ENCODE measurements around the gene MTHFD2L.
"Not testable (repeated sequence)": the region's sequence is repeated elsewhere in the genome, so short reads cannot be mapped to it uniquely, and the experiment has no call there.

The MTHFD2L gene

DNA sequence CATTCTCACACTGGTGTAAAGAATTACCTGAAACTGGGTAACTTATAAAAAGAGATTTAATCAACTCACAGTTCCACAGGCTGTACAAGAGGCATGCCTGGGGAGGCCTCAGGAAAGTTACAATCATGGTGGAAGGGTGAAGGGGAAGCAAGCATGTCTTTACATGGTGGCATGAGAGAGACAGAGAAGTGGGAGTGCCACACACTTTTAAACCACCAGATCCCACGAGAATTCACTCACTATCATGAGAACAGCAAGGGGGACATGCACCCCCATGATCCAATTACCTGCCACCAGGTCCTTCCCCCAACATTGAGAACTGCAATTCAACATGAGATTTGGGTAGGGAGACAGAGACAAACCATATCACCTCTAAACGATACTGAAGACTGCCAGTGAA, 173.3 kb downstream of the MTHFD2L start:
- no peak for DNase-seq (ENCODE audit: low read depth in 3 of 3, low spot score in 1 of 3)

- DNase-seq (ENCODE audit: low read depth in 3 of 3, low spot score in 1 of 3) = no peak
Measured at GRCh38 chr4:74331944-74332343, 174.0 kb downstream of the MTHFD2L start.

- DNase-seq (ENCODE audit: low read depth in 3 of 3, low spot score in 1 of 3) = no peak
Measured at GRCh38 chr4:74334636-74335035, 176.7 kb downstream of the MTHFD2L start.

DNA sequence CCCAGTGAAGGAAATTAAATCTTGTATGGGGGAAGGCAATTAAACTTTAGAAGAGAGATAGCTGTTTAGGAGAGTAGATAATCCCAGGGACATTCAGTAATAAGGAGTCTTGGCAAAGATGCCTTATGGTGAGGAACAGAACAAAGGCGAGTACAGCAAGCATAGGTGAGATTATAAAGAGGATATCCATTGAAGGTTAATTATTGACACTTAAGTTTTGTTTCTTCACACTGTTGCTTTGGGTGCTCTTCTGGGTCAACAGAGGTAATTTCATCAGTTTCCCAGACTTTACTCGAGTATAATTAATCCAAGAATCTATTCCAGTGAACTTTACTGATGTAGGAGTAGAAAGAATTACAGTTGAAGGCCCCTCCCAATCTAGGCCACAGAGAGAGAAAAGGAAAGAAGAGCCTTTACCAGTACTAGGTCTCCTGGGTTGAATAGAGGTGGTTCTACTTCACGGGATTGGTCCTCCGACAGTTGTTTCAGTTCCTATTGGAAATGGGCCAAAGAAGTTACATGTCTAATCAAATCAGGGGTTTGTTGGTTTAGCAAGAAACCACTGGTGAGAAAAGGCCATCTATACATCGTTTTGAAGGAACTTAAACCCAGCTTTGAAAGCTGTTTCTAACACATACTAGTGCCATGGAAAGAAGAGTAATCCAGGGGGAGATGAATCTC, 177.6 kb downstream of the MTHFD2L start:
- DNase-seq (ENCODE audit: low read depth in 3 of 3, low spot score in 1 of 3) = no peak

DNA sequence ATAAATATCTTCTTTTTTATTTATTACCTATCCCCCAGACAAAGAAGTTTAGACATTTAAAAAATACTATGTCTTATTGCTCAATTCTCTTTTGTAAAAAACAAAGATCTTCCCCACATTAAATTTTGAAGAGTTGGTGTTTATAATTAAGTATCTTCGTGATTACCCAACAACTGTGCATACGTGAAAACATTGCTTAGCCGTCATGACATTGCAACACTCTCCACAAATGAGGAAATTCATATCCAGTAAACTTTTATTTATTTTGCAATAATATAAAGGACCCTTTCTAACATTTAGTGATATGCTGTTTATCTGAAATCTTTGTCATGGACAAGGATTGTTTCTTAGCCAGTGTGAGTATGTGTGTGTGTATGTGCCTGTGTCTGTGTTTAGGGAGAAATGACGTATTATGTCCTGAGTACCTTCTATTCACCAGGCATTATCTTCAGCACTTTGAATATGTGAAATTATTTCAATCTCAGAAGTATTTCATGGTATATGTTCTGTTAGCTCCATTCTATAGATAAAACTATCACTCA, 180.9 kb downstream of the MTHFD2L start:
- DNase-seq (ENCODE audit: low read depth in 3 of 3, low spot score in 1 of 3) = no peak

- DNase-seq (ENCODE audit: low read depth in 3 of 3, low spot score in 1 of 3) = no peak
Measured at GRCh38 chr4:74339501-74339900, 181.6 kb downstream of the MTHFD2L start.

DNA sequence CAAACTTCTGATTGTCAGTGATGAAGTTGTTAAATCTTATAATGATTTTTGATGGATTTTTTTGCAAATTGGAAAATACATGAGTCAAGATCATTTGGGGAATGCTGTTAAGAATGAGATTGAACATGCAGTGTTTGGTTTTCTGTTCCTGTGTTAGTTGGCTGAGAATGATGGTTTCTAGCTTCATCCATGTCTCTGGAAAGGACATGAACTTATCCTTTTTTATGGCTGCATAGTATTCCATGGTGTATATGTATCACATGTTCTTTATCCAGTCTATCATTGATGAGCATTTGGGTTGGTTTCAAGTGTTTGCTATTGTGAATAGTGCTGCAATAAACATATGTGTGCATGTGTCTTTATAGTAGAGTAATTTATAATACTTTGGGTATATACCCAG, 182.5 kb downstream of the MTHFD2L start:
- DNase-seq (ENCODE audit: low read depth in 3 of 3, low spot score in 1 of 3) = not testable (repeated sequence)

GRCh38 chr4:74344031-74344430, 186.1 kb downstream of the MTHFD2L start:
- DNase-seq (ENCODE audit: low read depth in 3 of 3, low spot score in 1 of 3) = no peak

Measured in stimulated activated CD4-positive, alpha-beta T cell treated with anti-CD3 and anti-CD28 coated beads, TNF-alpha, amount 100 ng/mL, for 1 hour (primary cell).